ENCODE results near the gene EPHA3.

Gene EPHA3

GRCh38 chr3:89367166-89367565 lies 259.7 kb downstream of the EPHA3 start:
- TF ChIP-seq TSHZ2 (CRISPR knock-in tag; IDR thresholded peaks at IDR 0.05) (no peak), ZNF70 (CRISPR knock-in tag; IDR thresholded peaks at IDR 0.05) (no peak), ZFP30 (CRISPR knock-in tag; IDR thresholded peaks at IDR 0.05) (no peak), TCF4 (CRISPR knock-in tag; IDR thresholded peaks at IDR 0.05; ENCODE audit: borderline replicate concordance) (no peak), OSR1 (CRISPR knock-in tag; IDR thresholded peaks at IDR 0.05) (no peak), PATZ1 (CRISPR knock-in tag; IDR thresholded peaks at IDR 0.05; ENCODE audit: borderline replicate concordance) (no peak), CREB5 (CRISPR knock-in tag; IDR thresholded peaks at IDR 0.05; ENCODE audit: low read depth) (no peak), RARB (CRISPR knock-in tag; IDR thresholded peaks at IDR 0.05) (no peak), ISL1 (CRISPR knock-in tag; IDR thresholded peaks at IDR 0.05) (no peak)
- ATAC-seq = no peak

- TF ChIP-seq OSR1 (CRISPR knock-in tag; IDR thresholded peaks at IDR 0.05) (no peak), TCF4 (CRISPR knock-in tag; IDR thresholded peaks at IDR 0.05; ENCODE audit: borderline replicate concordance) (no peak), ARNTL (CRISPR knock-in tag; IDR thresholded peaks at IDR 0.05; ENCODE audit: borderline replicate concordance, low read depth) (no peak), CSRNP3 (CRISPR knock-in tag; IDR thresholded peaks at IDR 0.05) (no peak)
- no peak for ATAC-seq
Observed at GRCh38 chr3:89368846-89369245, 261.4 kb downstream of the EPHA3 start.

GRCh38 chr3:89372456-89372855 lies 265.0 kb downstream of the EPHA3 start:
- no peak for TF ChIP-seq ZNF8 (CRISPR knock-in tag; IDR thresholded peaks at IDR 0.05)
- TF ChIP-seq CREB5 (CRISPR knock-in tag; IDR thresholded peaks at IDR 0.05; ENCODE audit: low read depth) = no peak
- no peak for TF ChIP-seq ZNF70 (CRISPR knock-in tag; IDR thresholded peaks at IDR 0.05)
- TF ChIP-seq TSHZ2 (CRISPR knock-in tag; IDR thresholded peaks at IDR 0.05) = no peak
- no peak for TF ChIP-seq RARB (CRISPR knock-in tag; IDR thresholded peaks at IDR 0.05)
- no peak for TF ChIP-seq ZFP3 (CRISPR knock-in tag; IDR thresholded peaks at IDR 0.05)
- TF ChIP-seq ZC3H10 (CRISPR knock-in tag; IDR thresholded peaks at IDR 0.05) = no peak
- TF ChIP-seq BACH2 (CRISPR knock-in tag; IDR thresholded peaks at IDR 0.05; ENCODE audit: borderline replicate concordance) = no peak
- no peak for TF ChIP-seq CSRNP3 (CRISPR knock-in tag; IDR thresholded peaks at IDR 0.05)
- TF ChIP-seq SNAI2 (CRISPR knock-in tag; IDR thresholded peaks at IDR 0.05) = no peak
- no peak for TF ChIP-seq GLIS3 (CRISPR knock-in tag; IDR thresholded peaks at IDR 0.05)
- TF ChIP-seq ZFP30 (CRISPR knock-in tag; IDR thresholded peaks at IDR 0.05) = no peak
- no peak for ATAC-seq
